ENCODE results near the gene PTPN11. TPM values are rescaled to one million over a fixed set of nuclear protein-coding genes. Genes with fewer than 3 reads are reported as not detected.
"Not testable (repeated sequence)": the region's sequence is repeated elsewhere in the genome, so short reads cannot be mapped to it uniquely, and the experiment has no call there.

The PTPN11 gene
- total RNA-seq, 1 experiment from 2014 or later, result 18.5 TPM

GRCh38 chr12:112430929-112431328 lies 12.2 kb downstream of the PTPN11 start:
- H3K36me3 ChIP-seq, result no peaks in the 10 kb centered on the region; the same call in 1 of the 2 replicates
- no peaks in the 10 kb centered on the region for H3K9me3 ChIP-seq
- no peak for DNase-seq
- H3K27me3 ChIP-seq, result no peaks in the 10 kb centered on the region
- H3K4me3 ChIP-seq, result no peak overlapping the region

GRCh38 chr12:112431965-112432364 lies 13.2 kb downstream of the PTPN11 start:
- no peak overlapping the region for H3K4me3 ChIP-seq
- DNase-seq, result no peak
- H3K27me3 ChIP-seq, result no peaks in the 10 kb centered on the region
- no peaks in the 10 kb centered on the region; the same call in 1 of the 2 replicates for H3K36me3 ChIP-seq
- H3K9me3 ChIP-seq, result no peaks in the 10 kb centered on the region

- H3K9me3 ChIP-seq, result no peaks in the 10 kb centered on the region
- H3K36me3 ChIP-seq, result no peaks in the 10 kb centered on the region; the same call in 1 of the 2 replicates
- H3K27me3 ChIP-seq, result no peaks in the 10 kb centered on the region
- H3K4me3 ChIP-seq, result no peak overlapping the region
- DNase-seq, result no peak
Measured at GRCh38 chr12:112433551-112433950, 14.8 kb downstream of the PTPN11 start.

GRCh38 chr12:112438645-112439044 lies 19.9 kb downstream of the PTPN11 start:
- not testable (repeated sequence) for H3K27me3 ChIP-seq, DNase-seq, H3K9me3 ChIP-seq, H3K36me3 ChIP-seq, H3K4me3 ChIP-seq

- no peak for DNase-seq
- no peak overlapping the region for H3K4me3 ChIP-seq
- no peaks in the 10 kb centered on the region for H3K27me3 ChIP-seq
- no peaks in the 10 kb centered on the region for H3K9me3 ChIP-seq
- H3K36me3 ChIP-seq, result no peaks in the 10 kb centered on the region; the same call in 1 of the 2 replicates
Measured at GRCh38 chr12:112439769-112440168, 21.0 kb downstream of the PTPN11 start.

GRCh38 chr12:112440653-112441052 lies 21.9 kb downstream of the PTPN11 start:
- not testable (repeated sequence) for H3K27me3 ChIP-seq, H3K4me3 ChIP-seq, H3K9me3 ChIP-seq, H3K36me3 ChIP-seq
- DNase-seq, result peak; percentile 62

GRCh38 chr12:112443916-112444315 lies 25.2 kb downstream of the PTPN11 start:
- Histone ChIP-seq H3K27me3 (no peaks in the 10 kb centered on the region), H3K4me3 (no peak overlapping the region), H3K9me3 (no peaks in the 10 kb centered on the region), H3K36me3 (peaks cover 25% of the 10 kb centered on the region)
- no peak for DNase-seq

- Histone ChIP-seq H3K36me3 (peaks cover 41% of the 10 kb centered on the region), H3K9me3 (no peaks in the 10 kb centered on the region), H3K4me3 (no peak overlapping the region), H3K27me3 (no peaks in the 10 kb centered on the region)
- no peak for DNase-seq
Measured at GRCh38 chr12:112446008-112446725, 27.4 kb downstream of the PTPN11 start.

GRCh38 chr12:112447106-112447505 lies 28.4 kb downstream of the PTPN11 start:
- H3K27me3 ChIP-seq, result no peaks in the 10 kb centered on the region
- no peak for DNase-seq
- peaks cover 46% of the 10 kb centered on the region for H3K36me3 ChIP-seq
- no peak overlapping the region for H3K4me3 ChIP-seq
- H3K9me3 ChIP-seq, result no peaks in the 10 kb centered on the region

- H3K4me3 ChIP-seq, H3K27me3 ChIP-seq, H3K9me3 ChIP-seq: not testable (repeated sequence)
- DNase-seq, result peak; percentile 28
- peaks cover 48% of the 10 kb centered on the region for H3K36me3 ChIP-seq
Measured at GRCh38 chr12:112448165-112448564, 29.4 kb downstream of the PTPN11 start.

GRCh38 chr12:112450725-112451124 lies 32.0 kb downstream of the PTPN11 start:
- no peak for DNase-seq
- H3K9me3 ChIP-seq, result no peaks in the 10 kb centered on the region
- H3K36me3 ChIP-seq, result peaks cover 61% of the 10 kb centered on the region
- H3K4me3 ChIP-seq, result no peak overlapping the region
- no peaks in the 10 kb centered on the region for H3K27me3 ChIP-seq

GRCh38 chr12:112456029-112456428 lies 37.3 kb downstream of the PTPN11 start:
- Histone ChIP-seq H3K9me3 (no peaks in the 10 kb centered on the region), H3K36me3 (peaks cover 50% of the 10 kb centered on the region), H3K27me3 (no peaks in the 10 kb centered on the region), H3K4me3 (no peak overlapping the region)
- no peak for DNase-seq

- H3K9me3 ChIP-seq, DNase-seq, H3K4me3 ChIP-seq, H3K27me3 ChIP-seq: not testable (repeated sequence)
- H3K36me3 ChIP-seq, result peaks cover 43% of the 10 kb centered on the region
Measured at GRCh38 chr12:112457142-112457541, 38.4 kb downstream of the PTPN11 start.

- DNase-seq, result no peak
- peaks cover 40% of the 10 kb centered on the region for H3K36me3 ChIP-seq
- H3K9me3 ChIP-seq, result no peaks in the 10 kb centered on the region
- H3K27me3 ChIP-seq, result no peaks in the 10 kb centered on the region
- no peak overlapping the region for H3K4me3 ChIP-seq
Measured at GRCh38 chr12:112458330-112458729, 39.6 kb downstream of the PTPN11 start.

GRCh38 chr12:112458751-112459150 lies 40.0 kb downstream of the PTPN11 start:
- Histone ChIP-seq H3K27me3 (no peaks in the 10 kb centered on the region), H3K4me3 (no peak overlapping the region), H3K9me3 (no peaks in the 10 kb centered on the region), H3K36me3 (peaks cover 44% of the 10 kb centered on the region)
- DNase-seq, result no peak

GRCh38 chr12:112463478-112463877 lies 44.7 kb downstream of the PTPN11 start:
- Histone ChIP-seq H3K27me3 (no peaks in the 10 kb centered on the region), H3K36me3 (peaks cover 26% of the 10 kb centered on the region), H3K9me3 (no peaks in the 10 kb centered on the region), H3K4me3 (no peak overlapping the region)
- DNase-seq, result no peak

- DNase-seq, result no peak
- Histone ChIP-seq H3K27me3 (no peaks in the 10 kb centered on the region), H3K4me3 (no peak overlapping the region), H3K9me3 (no peaks in the 10 kb centered on the region), H3K36me3 (peaks cover 24% of the 10 kb centered on the region)
Measured at GRCh38 chr12:112464605-112465004, 45.9 kb downstream of the PTPN11 start.

GRCh38 chr12:112466011-112466422 lies 47.3 kb downstream of the PTPN11 start:
- no peak for DNase-seq
- no peaks in the 10 kb centered on the region for H3K9me3 ChIP-seq
- H3K4me3 ChIP-seq, result no peak overlapping the region
- H3K27me3 ChIP-seq, result no peaks in the 10 kb centered on the region
- peaks cover 18% of the 10 kb centered on the region for H3K36me3 ChIP-seq

Measured in MG63 (cell line).